Activated CD4-positive, CD25-positive, alpha-beta regulatory T cell treated with anti-CD3 and anti-CD28 coated beads, Interleukin-2, amount 50 U/mL, for 16 hours (primary cell): ENCODE data around the gene TFEB.

Experiments used
- DNase-seq: peaks from one replicate; pipeline ENCODE4 v3.0.0-alpha.2; 2020; ENCODE audit warnings: low read depth, low spot score

The TFEB gene

DNA sequence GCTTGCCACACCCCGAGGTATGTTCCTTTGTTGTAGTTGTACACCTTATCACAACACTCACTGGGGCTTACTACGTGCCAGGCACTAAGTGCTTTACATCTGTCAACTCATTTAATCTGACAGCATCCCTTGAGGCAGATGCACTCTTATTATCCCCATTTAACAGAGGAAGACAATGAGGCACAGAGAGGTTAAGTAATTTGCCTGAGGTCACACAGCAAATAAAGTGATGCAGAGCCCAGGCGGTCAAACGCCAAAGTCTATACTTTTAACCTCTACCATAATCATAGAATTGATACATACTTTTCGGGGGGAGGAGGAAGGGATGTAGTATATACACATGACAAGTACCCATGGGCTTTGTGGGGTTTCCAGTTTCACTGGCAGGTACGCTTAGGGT, 59.4 kb downstream of the TFEB start:
- DNase-seq, result no peak

- no peak for DNase-seq
Measured at GRCh38 chr6:41675176-41675775, 60.1 kb downstream of the TFEB start.

DNA sequence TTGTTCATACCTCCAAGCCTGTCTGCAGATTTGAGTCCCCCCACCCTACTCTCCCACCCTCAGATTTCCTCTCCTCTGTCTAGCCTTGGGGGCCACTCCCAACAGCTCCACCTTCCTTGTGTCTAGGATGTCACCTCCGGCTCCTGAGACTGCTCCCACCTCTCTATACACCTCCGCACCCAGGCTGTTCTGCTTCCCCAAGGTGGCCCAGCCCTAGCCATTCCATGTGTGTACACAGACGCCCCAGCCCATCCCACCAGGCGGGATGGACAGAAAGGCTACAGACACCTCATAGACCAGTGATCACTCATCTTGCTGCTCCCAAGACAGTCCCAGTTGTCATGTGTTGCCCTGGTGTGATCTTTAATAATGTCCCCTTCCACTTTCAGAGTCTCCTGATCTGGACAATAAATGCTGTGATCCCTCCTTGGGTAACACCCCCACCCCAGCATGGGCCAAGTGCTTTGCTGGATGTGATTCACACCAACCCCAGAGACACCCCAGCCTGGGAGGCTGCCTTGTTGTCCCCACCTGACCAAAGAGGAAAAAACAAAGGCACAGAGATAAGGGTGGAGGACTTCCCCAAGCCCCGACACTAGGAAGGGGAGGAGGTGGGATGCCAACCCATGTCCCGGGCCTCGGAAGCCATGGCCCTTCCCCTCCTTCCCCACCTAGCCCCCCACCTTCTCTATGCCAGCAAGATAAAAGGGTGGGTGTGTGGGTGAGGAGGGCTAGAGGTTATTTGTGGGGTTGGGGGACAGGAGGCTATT, 61.0 kb downstream of the TFEB start:
- DNase-seq, result no peak

GRCh38 chr6:41673704-41674000, 61.8 kb downstream of the TFEB start:
- DNase-seq, result no peak

DNA sequence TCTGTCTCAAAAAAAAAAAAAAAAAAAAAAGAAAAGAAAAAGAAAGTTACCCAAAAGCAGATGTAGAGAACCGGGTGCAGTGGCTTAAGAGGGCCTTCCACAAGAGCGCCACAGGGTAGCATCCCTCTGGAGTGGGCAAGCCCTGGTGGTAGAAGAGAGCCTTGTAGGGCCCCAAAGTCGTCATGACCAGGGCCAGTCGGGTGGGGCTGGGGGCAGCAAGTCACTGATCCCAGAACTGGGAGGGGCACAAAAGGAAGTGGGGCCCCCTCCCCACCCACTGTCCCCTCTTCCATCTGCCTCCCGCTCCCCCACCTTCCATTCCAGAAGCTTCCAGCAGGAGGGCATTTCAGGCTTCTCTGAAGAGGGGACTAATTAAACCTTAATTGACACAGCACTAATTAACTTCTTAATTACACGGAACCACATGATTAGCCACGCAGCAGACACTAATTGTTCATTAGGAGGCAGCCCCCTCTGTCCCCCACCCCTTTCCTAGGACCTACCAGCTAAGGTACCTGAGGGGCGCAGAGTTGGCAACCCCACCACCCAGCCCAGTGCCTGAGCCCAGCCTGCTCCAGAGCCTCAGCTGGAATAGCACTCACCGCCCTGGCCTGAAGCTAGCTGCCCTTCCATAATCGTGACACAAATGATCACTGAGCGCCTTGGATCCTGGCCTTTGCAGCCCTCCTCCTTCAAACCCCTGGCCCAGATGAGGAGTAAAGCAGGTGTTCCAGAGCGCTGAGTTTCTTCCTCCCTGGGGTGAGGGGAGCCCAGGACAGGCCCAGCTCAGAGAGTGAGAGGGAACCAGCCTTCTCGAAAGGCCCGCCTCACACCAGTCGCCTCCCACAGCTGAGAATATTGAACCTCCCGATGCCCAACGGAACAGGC, 62.3 kb downstream of the TFEB start:
- no peak for DNase-seq

DNA sequence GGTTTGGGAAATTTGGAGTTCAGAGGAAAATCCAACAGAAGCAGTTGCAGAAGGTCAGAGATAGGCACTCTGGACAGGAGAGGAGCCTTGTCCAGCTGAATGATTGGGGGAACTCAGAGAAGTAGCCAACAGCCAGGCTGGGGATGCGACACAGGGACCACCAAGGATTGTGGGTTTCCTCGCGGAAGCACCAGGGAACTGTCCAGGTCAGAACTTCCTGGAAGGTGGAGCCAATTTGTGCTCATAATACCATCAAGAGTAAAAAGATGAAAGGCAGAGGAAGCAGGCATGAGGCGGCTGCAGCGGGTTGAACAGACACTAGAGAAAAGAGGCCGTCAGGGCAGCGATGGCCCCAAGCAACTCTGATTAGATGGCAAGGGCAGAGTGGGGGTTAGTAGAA, 63.4 kb downstream of the TFEB start:
- DNase-seq, result no peak

DNA sequence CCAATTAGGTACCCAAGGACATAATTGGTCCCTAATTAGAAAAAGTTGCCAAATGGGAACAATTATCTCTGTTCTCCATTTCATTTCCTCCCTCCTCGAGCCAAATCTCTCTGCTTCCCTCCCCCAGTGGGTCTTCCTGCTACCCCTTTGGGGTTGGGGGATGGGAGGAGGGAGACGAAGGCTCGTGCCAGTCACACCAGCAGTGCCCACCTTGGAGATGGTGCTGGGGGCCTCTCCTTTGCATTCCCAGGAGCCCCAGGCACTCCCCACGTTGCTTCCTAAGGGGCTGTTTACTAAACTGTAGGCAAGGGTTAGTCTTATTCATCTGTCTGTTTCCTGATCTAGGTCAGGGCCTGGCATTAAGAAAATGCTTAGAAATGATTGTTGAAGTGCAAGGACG, 64.0 kb downstream of the TFEB start:
- DNase-seq, result no peak

DNA sequence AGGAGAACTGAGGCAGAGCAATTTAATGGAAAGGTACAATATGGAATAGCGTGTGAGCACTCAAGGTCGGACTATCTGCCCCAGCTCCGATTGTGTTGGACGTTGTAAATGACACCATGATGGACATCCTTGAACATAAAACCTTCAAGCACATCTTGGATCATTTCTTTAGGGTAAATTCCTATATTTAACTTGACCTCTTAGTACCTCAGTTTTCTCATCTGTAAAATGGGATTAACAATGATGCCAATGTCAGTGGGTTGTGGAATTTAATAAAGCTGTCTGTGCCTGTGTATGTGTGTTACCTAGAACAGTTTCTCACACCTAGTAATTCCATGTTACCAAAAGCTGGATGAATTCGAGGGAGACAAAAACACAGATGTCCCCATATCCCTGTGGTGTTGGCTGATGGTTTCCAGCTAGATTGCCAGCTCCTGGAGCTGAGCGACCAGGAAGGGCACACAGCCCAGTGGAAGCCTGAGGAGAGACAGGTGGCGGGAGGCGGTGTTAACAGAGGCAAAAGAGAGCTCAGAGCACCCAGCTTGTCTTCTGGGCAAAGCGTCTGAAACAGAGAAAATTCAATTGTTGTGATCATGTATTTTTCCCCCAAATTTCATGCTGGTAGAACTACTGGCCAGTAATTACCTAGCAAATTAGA, 64.6 kb downstream of the TFEB start:
- DNase-seq, result no peak

GRCh38 chr6:41668968-41669367, 66.4 kb downstream of the TFEB start:
- no peak for DNase-seq

GRCh38 chr6:41667195-41667594, 68.2 kb downstream of the TFEB start:
- no peak for DNase-seq

- no peak for DNase-seq
Measured at GRCh38 chr6:41664271-41664670, 71.1 kb downstream of the TFEB start.

GRCh38 chr6:41663568-41663967, 71.8 kb downstream of the TFEB start:
- DNase-seq, result no peak

GRCh38 chr6:41659935-41660334, 75.5 kb downstream of the TFEB start:
- DNase-seq, result no peak

- DNase-seq, result no peak
Measured at GRCh38 chr6:41658636-41659035, 76.8 kb downstream of the TFEB start.

DNA sequence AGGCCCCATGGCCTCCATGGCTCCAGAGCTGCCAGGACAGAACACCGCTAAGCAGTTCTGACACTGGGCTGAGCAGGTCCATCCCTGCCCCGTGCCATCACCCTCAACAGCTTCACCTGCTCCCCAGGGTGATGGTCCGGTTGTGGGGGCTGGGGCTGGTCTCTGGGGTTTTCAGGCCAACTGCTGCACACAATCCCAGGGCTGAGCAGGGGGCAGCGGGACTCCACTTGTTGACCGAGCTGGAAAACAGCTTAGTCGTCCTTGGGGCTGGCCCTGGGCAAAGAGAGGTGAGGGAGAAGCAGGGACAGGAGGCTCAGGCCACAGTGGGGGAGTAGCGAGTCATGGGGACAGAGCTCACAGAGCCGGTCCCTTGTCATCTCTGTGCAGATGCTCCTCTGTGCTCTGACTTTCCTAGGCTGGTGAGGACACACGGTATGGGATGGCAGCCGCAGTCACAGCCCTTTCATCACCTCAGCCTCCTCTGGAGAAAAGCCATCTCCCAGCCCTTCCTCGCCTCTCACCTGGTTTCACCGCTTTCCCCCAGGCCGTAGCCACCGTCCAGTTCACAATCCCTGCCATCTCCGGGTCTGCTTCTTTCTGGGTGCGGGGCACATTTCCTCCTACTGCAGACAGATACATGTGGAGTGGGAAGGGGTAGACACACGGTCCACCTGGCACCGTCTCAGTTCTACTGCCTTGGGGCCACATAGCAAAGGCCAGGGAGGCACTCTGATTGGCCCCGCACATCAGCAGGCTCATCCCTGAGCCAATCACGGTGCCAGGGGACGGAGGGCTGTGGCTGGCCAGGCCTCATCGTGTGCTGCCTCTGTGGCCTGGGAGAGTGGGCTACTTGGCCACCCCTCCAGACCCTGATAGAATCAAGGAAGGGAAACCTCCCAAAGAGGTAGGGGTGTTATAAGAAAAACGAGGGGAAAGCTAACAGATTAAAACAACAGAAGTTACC, 78.0 kb downstream of the TFEB start:
- DNase-seq, result no peak

DNA sequence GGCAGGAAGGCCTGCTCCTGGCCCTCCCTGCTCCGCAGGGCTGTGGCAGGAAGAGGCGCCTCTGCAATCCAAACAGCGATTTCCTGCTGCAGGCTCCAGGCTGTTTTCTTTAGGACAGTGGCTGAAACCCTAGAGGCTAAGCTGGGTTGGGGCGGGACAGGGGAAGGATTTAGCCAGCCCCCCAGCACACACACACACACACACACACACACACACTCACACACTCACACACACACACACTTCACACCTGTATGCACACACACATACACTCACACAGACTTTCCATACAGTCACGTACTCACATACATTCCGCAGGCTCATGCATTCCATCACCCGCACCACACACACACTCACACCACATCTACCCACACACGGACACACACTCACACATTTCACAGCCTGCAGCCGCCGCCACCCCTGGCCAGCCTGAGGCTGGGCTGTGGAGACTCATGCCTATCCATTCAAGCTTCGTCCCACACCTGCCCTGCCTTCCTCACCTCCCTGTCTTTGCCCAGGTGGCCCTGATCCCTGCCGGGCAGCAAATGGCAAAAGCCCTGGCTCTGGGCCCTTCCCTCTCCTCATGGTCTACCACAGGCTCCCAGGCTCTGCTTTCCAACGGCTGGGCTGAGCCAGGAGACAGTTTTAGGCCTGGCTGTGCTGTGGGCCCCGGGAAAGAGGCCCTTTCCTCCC, 79.3 kb downstream of the TFEB start:
- no peak for DNase-seq

DNA sequence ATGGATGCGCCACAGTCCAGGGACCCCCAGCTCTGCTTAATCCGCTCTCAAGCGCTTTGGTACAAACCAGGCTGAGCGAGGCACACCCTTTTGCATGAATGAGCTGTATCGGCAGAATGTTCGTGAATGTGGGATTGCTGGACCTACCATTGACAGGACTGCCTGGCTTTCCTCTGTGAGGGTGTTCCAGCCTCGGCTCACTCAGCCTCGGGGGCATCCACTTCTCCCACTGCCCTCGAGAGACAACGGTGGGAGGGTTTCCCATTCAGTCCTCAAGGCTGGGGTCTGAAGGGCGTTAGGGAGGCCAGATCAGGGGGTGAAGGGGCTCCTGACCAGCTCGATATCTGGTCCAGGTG, 79.8 kb downstream of the TFEB start:
- DNase-seq, result no peak

GRCh38 chr6:41655176-41655575, 80.2 kb downstream of the TFEB start:
- no peak for DNase-seq

DNA sequence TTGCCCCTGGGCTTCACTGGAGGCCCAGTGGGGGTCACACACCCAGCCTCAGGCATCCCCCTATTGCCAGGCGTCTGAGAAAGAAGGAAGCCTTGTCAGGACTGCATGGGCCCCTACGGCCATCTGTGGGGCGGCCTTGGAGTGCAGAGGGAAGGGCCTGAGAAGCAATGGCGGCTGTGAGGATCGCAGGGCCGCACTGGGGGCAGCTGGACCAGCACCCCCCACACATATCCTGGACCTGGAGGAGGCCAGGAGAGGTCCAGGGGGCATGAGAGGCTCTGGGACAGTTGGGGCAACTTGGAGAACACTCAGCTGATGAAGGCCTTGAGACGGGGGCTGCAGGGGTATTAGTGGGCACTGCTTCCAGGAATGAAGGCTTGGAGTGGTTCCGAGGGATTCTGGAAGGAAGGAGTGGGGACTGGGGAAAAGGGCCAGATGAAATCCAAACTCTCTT, 80.7 kb downstream of the TFEB start:
- DNase-seq, result no peak

GRCh38 chr6:41654151-41654697, 81.2 kb downstream of the TFEB start:
- DNase-seq, result no peak
